Heart left ventricle (tissue), 13 donors: ENCODE results near the gene SPIN1.

ENCODE experiments used
- CTCF ChIP-seq, 12 donors: fragments of 200-600 bp; sonication (generic) in 4 of 12; IDR thresholded peaks; one replicate each; pipeline versions ENCODE4 v1.5.0 to v1.8.0; 2018 to 2022; ENCODE audit warnings: antibody characterized with exemption in 12 of 12, mild to moderate bottlenecking in 5 of 12
- POLR2A ChIP-seq, 2 donors: fragments of 450-650 bp; IDR thresholded peaks; one replicate each; pipeline ENCODE4 v1.6.1; 2017; ENCODE audit warnings: antibody characterized with exemption in 2 of 2, mild to moderate bottlenecking in 2 of 2, moderate library complexity in 2 of 2
- donor health status: ischemic (EF 13 %, LVEDD 7.1; RV severe dilation, severe dysfunction).
- donor health status: DM: no; HTN: yes; CAD: no.
- donor health status: DM: no; HTN: no; CAD: no.
- donor health status: ischemic (EF 25% LVEDD 6.9; RV normal size, moderate dysfunction).
- donor health status: ischemic (EF 25% LVEDD 5.7; RV mildly dilated, moderate dysfunction).
- donor health status: ischemic (EF 35%, LVEDD 5.7; RV mildly dilated, moderate dysfunction).
- donor health status: nonischemic (EF 11% LVEDD 7.7; RV severe dilation, severe dysfunction).
- donor health status: DM: yes; HTN: yes; CAD: no.
- donor health status: PGD.
- donor health status: ischemic (EF 29% LVEDD 5.4; RV normal size, mild dysfunction).
- donor health status: nonischemic (EF 23%, LVEDD 6.1; RV moderate dilation, normal function).

- TF ChIP-seq CTCF (IDR thresholded peaks at IDR 0.05) (no peak), POLR2A (IDR thresholded peaks at IDR 0.05) (no peak)
These were observed 48.1 kb downstream of the SPIN1 start for GRCh38 chr9:88436379-88436778.
